Panc1 (cell line): ENCODE measurements around the gene WDR36. TPM values are rescaled to one million over a fixed set of nuclear protein-coding genes. Genes with fewer than 3 reads are reported as not detected.

Experiments
- ATAC-seq: fragments of 200-7000 bp; cut with Tn5 transposase; 2 replicates; pipeline ENCODE4 v1.9.1; 2020; ENCODE audit warnings: mild to moderate bottlenecking, moderate library complexity
- BruUV-seq: library from RNA; stranded (reverse); fragments of 400-500 nt; replicated peaks from 2 replicates; lab custom pipeline; 2021; lab: Mats Ljungman, UMichigan
- CTCF ChIA-PET: fragments of 300-600 bp; sonication (Branson Sonifier 250); formaldehyde crosslinking; loops from one replicate; lab custom pipeline; 2022; ENCODE audit warnings: antibody characterized with exemption; lab: Charles Lee
- POLR2A ChIA-PET: fragments of 300-600 bp; sonication (Branson Sonifier 250); formaldehyde crosslinking; loops from one replicate; lab custom pipeline; 2022; ENCODE audit warnings: antibody characterized with exemption; lab: Charles Lee
- DNase-seq: peaks from one replicate; pipeline ENCODE4 v3.0.0-alpha.2; 2010; ENCODE audit warnings: low read depth, low spot score
- H3K27ac ChIP-seq: 2 replicates; pipeline ENCODE4 v1.5.1; 2011; ENCODE audit warnings: mild to moderate bottlenecking, low read length, inconsistent platforms
- H3K27me3 ChIP-seq: fragments of 200-500 bp; sonication (Bioruptor generic); 2 replicates; pipeline ENCODE4 v1.6.0; 2014; ENCODE audit warnings: low read length, inconsistent platforms; ENCODE audit not compliant: control insufficient read depth, insufficient read depth
- H3K36me3 ChIP-seq: fragments of 200-500 bp; sonication (Bioruptor generic); 2 replicates; pipeline ENCODE4 v1.5.1; 2014; ENCODE audit warnings: inconsistent platforms, mild to moderate bottlenecking, low read length, moderate library complexity; ENCODE audit not compliant: control insufficient read depth, insufficient read depth
- H3K4me1 ChIP-seq: 2 replicates; pipeline ENCODE4 v1.5.1; 2011; ENCODE audit warnings: inconsistent platforms, mild to moderate bottlenecking, low read length, moderate library complexity; ENCODE audit not compliant: control insufficient read depth, insufficient read depth
- H3K4me3 ChIP-seq, 2 experiments: 2 replicates each; pipeline ENCODE4 v1.5.1; 2011 to 2012; ENCODE audit warnings: low read depth in 2 of 2, low read length in 2 of 2, mild to moderate bottlenecking in 2 of 2, inconsistent platforms in 1 of 2, moderate library complexity in 1 of 2
- H3K9me3 ChIP-seq: fragments of 200-500 bp; sonication (Bioruptor generic); 2 replicates; pipeline ENCODE4 v1.5.1; 2014; ENCODE audit warnings: low read depth, mild to moderate bottlenecking, inconsistent platforms, low read length, moderate library complexity; ENCODE audit not compliant: control insufficient read depth, insufficient read depth
- POLR2AphosphoS5 ChIP-seq: IDR thresholded peaks from 2 replicates; pipeline ENCODE4 v1.6.1; 2012; ENCODE audit warnings: mild to moderate bottlenecking, low read depth, low read length, moderate library complexity
- SIN3A ChIP-seq: IDR thresholded peaks from 2 replicates; pipeline ENCODE4 v1.6.1; 2012; ENCODE audit warnings: low read depth, mild to moderate bottlenecking, low read length, moderate library complexity, borderline replicate concordance; ENCODE audit not compliant: insufficient read depth
- TCF7L2 ChIP-seq: IDR thresholded peaks from 2 replicates; pipeline ENCODE4 v1.6.1; 2011; ENCODE audit warnings: mild to moderate bottlenecking, low read depth, low read length, inconsistent platforms
- in situ Hi-C: cut with HindIII; loops from 2 replicates; pipeline ENCODE4 v1.10.0; 2016; ENCODE audit warnings: low sequenced_read_pairs, low pct_unique_long_range_greater_than_20kb
- intact Hi-C: fragments of 100-400 bp; cut with micrococcal nuclease; formaldehyde crosslinking; loops from one replicate; pipeline ENCODE4 v1.10.0; 2022; ENCODE audit not compliant: unreplicated experiment
- total RNA-seq: library from RNA; stranded (reverse); gene quantifications from one replicate; pipeline ENCODE4 v1.2.1, GENCODE V29; 2021; ENCODE audit not compliant: unreplicated experiment
- TF ChIP-seq, protein P1 (sequence below): fragments of 450-650 bp; IDR thresholded peaks from 2 replicates; pipeline ENCODE4 v1.5.1; 2017; ENCODE audit warnings: mild to moderate bottlenecking
- TF ChIP-seq, protein P2 (sequence below), 2 experiments: IDR thresholded peaks; 2 replicates each; pipeline ENCODE4 v1.6.1; 2011 to 2012; ENCODE audit warnings: low read depth in 2 of 2, control low read depth in 1 of 2, low read length in 1 of 2, mild to moderate bottlenecking in 1 of 2, moderate library complexity in 1 of 2; ENCODE audit not compliant: insufficient read depth in 1 of 2

The WDR36 gene
- total RNA-seq, 1 experiment from 2014 or later = 33.9 TPM

DNA sequence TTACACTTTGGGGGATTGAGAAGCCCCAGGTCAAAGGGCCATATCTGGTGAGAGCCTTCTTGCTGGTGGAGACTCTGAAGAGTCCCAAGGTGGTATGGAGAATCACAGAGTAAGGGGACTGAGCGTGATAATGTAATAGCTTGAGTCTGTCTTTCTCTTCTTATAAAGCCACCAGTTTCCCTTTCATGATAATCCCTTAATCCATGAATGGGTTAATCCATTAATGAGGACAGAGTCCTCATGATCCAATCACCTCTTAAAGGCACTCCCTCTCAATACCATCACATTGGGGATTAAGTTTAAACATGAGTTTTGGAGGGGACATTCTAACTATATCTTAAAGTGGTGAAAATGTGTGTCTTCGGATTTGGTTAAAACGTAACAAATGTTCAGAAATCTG lies 21.5 kb downstream of the WDR36 start:
- H3K9me3 ChIP-seq = no peaks in the 10 kb centered on the region
- CTCF ChIA-PET = no interaction called here
- intact Hi-C loops (no loop called here), in situ Hi-C loops (no loop called here)
- peaks cover 40% of the 10 kb centered on the region for H3K36me3 ChIP-seq
- POLR2A ChIA-PET = no interaction called here
- H3K27ac ChIP-seq = no peak overlapping the region
- H3K4me3 ChIP-seq = no peak overlapping the region
- BruUV-seq = no TSS peak
- no peaks in the 10 kb centered on the region for H3K4me1 ChIP-seq
- TF ChIP-seq, protein P1, sequence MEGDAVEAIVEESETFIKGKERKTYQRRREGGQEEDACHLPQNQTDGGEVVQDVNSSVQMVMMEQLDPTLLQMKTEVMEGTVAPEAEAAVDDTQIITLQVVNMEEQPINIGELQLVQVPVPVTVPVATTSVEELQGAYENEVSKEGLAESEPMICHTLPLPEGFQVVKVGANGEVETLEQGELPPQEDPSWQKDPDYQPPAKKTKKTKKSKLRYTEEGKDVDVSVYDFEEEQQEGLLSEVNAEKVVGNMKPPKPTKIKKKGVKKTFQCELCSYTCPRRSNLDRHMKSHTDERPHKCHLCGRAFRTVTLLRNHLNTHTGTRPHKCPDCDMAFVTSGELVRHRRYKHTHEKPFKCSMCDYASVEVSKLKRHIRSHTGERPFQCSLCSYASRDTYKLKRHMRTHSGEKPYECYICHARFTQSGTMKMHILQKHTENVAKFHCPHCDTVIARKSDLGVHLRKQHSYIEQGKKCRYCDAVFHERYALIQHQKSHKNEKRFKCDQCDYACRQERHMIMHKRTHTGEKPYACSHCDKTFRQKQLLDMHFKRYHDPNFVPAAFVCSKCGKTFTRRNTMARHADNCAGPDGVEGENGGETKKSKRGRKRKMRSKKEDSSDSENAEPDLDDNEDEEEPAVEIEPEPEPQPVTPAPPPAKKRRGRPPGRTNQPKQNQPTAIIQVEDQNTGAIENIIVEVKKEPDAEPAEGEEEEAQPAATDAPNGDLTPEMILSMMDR = no peak
- TF ChIP-seq SIN3A = no peak
- TF ChIP-seq, protein P2, sequence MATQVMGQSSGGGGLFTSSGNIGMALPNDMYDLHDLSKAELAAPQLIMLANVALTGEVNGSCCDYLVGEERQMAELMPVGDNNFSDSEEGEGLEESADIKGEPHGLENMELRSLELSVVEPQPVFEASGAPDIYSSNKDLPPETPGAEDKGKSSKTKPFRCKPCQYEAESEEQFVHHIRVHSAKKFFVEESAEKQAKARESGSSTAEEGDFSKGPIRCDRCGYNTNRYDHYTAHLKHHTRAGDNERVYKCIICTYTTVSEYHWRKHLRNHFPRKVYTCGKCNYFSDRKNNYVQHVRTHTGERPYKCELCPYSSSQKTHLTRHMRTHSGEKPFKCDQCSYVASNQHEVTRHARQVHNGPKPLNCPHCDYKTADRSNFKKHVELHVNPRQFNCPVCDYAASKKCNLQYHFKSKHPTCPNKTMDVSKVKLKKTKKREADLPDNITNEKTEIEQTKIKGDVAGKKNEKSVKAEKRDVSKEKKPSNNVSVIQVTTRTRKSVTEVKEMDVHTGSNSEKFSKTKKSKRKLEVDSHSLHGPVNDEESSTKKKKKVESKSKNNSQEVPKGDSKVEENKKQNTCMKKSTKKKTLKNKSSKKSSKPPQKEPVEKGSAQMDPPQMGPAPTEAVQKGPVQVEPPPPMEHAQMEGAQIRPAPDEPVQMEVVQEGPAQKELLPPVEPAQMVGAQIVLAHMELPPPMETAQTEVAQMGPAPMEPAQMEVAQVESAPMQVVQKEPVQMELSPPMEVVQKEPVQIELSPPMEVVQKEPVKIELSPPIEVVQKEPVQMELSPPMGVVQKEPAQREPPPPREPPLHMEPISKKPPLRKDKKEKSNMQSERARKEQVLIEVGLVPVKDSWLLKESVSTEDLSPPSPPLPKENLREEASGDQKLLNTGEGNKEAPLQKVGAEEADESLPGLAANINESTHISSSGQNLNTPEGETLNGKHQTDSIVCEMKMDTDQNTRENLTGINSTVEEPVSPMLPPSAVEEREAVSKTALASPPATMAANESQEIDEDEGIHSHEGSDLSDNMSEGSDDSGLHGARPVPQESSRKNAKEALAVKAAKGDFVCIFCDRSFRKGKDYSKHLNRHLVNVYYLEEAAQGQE (IDR thresholded peaks at IDR 0.05; ENCODE audit: insufficient read depth in 1 of 2, low read depth in 2 of 2, low read length in 1 of 2) = no peak
- no peak for TF ChIP-seq TCF7L2
- TF ChIP-seq POLR2AphosphoS5 = no peak
- H3K27me3 ChIP-seq = no peaks in the 10 kb centered on the region
- ATAC-seq = no peak
- no peak for DNase-seq

DNA sequence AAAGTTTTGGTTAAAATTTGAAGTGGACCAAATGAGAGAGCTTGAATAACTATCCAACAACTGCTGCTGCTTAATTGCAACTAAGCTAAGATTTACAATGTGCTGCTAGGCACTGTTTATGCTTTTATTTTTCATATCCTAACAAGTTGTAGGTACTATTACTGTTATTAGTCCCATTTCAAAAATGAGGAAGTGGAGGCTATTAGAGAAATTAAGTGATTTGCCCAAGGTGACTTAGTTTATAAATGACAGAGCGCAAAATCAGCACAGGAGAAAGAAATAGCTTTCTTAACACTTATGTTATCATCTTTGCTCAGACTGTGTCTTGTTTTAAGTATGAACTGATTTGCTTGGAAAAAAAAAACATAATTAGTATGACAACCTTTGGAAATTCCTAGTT lies 23.1 kb downstream of the WDR36 start:
- intact Hi-C loops (no loop called here), in situ Hi-C loops (no loop called here)
- CTCF ChIA-PET = no interaction called here
- Histone ChIP-seq H3K4me3 (no peak overlapping the region), H3K4me1 (no peaks in the 10 kb centered on the region), H3K27me3 (no peaks in the 10 kb centered on the region), H3K36me3 (peaks cover 46% of the 10 kb centered on the region), H3K9me3 (no peaks in the 10 kb centered on the region), H3K27ac (no peak overlapping the region)
- ATAC-seq (no peak), DNase-seq (no peak)
- no peak for TF ChIP-seq POLR2AphosphoS5
- no peak for TF ChIP-seq TCF7L2
- TF ChIP-seq SIN3A = no peak
- TF ChIP-seq, protein P1 = no peak
- TF ChIP-seq, protein P2 (IDR thresholded peaks at IDR 0.05; ENCODE audit: insufficient read depth in 1 of 2, low read depth in 2 of 2, low read length in 1 of 2) = no peak
- BruUV-seq = no TSS peak
- POLR2A ChIA-PET = interaction anchor here (0.7 kb wide), 1 partner anchor 8 kb away, joined by 3 read pairs; no protein-coding TSS in a partner anchor
